Pancreas (tissue), 10 donors: ENCODE data around the gene PPP1R8. TPM values are rescaled to one million over a fixed set of nuclear protein-coding genes. Genes with fewer than 3 reads are reported as not detected.
"Not testable (repeated sequence)": the region's sequence is repeated elsewhere in the genome, so short reads cannot be mapped to it uniquely, and the experiment has no call there.

ENCODE experiments used
- ATAC-seq, 4 donors: fragments of 200-7000 bp; cut with Tn5 transposase; one replicate each; pipeline versions ENCODE4 v1.8.0 to v1.9.1; 2020; ENCODE audit warnings: mild to moderate bottlenecking in 4 of 4, moderate library complexity in 4 of 4
- DNase-seq, 6 donors: peaks; one replicate each; pipeline ENCODE4 v3.0.0-alpha.2; 2020
- FAIRE-seq: peaks from 2 replicates; lab custom pipeline; 2012; peaks lifted over from hg19 to GRCh38; lab: Jason Lieb, UNC
- H3K27ac ChIP-seq, 4 donors: fragments of 200-600 bp; sonication (generic); 1 replicate in 3 of 4; 2 replicates in 1 of 4; pipeline versions ENCODE4 v1.5.0 to v1.8.0; 2020
- H3K27me3 ChIP-seq, 4 donors: fragments of 200-600 bp; one replicate each; pipeline ENCODE4 v1.8.0; 2021
- H3K36me3 ChIP-seq, 3 donors: fragments of 200-600 bp; sonication (generic) in 1 of 3; one replicate each; pipeline versions ENCODE4 v1.5.0 to v1.8.0; 2020 to 2021
- H3K4me1 ChIP-seq, 3 donors: fragments of 200-600 bp; one replicate each; pipeline ENCODE4 v1.8.0; 2021
- H3K4me3 ChIP-seq, 4 donors: fragments of 200-600 bp; sonication (generic) in 2 of 4; one replicate each; pipeline versions ENCODE4 v1.5.0 to v1.8.0; 2020 to 2021
- H3K9me3 ChIP-seq, 4 donors: fragments of 200-600 bp; one replicate each; pipeline ENCODE4 v1.8.0; 2021
- WGBS, 2 donors: extraction: QIAGEN DNeasy Blood & Tissue Kit; methylation state at CpG; one replicate each; pipeline ENCODE4 v1.1.7; 2013; 5-methylcytosine and 5-hydroxymethylcytosine counted together
- intact Hi-C, 3 donors: fragments of 100-400 bp; cut with DNase I; formaldehyde crosslinking; loops; one replicate each; pipeline versions ENCODE4 v1.11.1 to v1.14.2; 2022
- polyA plus RNA-seq, 2 donors: library from polyadenylated mRNA; stranded (reverse); fragments of 200-250 nt; gene quantifications; one replicate each; pipeline ENCODE4 v1.2.3, GENCODE V29; 2013
- total RNA-seq, 6 donors: library from RNA; stranded (reverse); fragmentation: NEBNext Ultra II Directional in 4 of 6; extraction: Animal tissue kit (Norgen Biotek cat#: 25700) in 4 of 6; gene quantifications; one replicate each; pipeline versions ENCODE4 v1.2.1 to v1.2.4, GENCODE V29; 2021 to 2023
- TF ChIP-seq, protein P1 (sequence below), 4 donors: fragments of 200-600 bp; sonication (generic) in 3 of 4; IDR thresholded peaks; one replicate each; pipeline versions ENCODE4 v1.5.0 to v1.8.0; 2021; ENCODE audit warnings: antibody characterized with exemption in 4 of 4
- donor health status: healthy with polysubstance abuse.
- donor health status: DM: no; HTN: no; CAD: no; lungs with moderate emphysema.
- donor health status: DM: no; HTN: no; CAD: no.
- donor health status: control.
- donor health status: control.
- donor health status: Bipolar disorder and iron deficiency.
- donor health status: DM: yes; HTN: yes; CAD: no.
- donor health status: DM: no; HTN: no; CAD: no.
- donor health status: DM: no; HTN: no; CAD: no.
- donor health status: DM: yes; HTN: yes; CAD: no.

PPP1R8 gene
- total and polyA plus RNA-seq, 8 donors, result 8.1 to 17.4 (median 11.7) TPM

DNA sequence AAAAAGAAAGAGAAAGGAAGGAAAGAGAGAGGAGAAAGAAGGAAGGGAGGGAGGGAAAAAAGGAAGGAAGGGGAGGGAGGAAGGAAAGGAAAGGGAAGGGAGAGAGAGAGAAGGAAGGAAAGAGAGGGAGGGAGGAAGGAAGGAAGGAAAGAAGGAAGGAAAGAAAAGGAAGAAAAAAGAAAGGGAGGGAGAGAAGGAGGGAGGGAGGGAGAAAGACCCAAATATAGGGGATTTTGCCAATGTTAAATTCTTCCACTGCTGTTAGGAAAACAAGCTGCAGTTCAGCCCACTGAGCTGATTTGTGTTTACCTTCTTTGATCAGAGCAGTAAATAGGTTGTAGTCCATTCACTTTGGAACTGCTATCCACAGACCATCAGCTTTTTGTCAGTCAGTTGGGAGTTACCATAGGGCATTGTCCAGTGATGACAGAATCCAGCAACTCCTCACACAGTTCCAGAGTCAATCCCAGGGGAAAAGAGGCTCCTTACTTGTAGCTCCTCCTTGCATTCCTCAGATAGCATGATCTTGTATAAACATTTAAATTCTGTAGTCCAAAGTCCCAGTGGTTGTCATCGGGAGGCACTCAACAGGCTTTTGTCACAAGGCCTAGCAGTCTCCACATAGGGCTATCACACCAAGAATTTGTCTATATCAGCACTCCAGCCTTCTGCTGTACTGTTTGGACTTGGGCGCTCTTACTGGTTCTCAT, 13.5 kb upstream of the PPP1R8 start:
- H3K9me3 ChIP-seq, result no peaks in the 10 kb centered on the region
- no peak overlapping the region for H3K4me3 ChIP-seq
- TF ChIP-seq, protein P1, sequence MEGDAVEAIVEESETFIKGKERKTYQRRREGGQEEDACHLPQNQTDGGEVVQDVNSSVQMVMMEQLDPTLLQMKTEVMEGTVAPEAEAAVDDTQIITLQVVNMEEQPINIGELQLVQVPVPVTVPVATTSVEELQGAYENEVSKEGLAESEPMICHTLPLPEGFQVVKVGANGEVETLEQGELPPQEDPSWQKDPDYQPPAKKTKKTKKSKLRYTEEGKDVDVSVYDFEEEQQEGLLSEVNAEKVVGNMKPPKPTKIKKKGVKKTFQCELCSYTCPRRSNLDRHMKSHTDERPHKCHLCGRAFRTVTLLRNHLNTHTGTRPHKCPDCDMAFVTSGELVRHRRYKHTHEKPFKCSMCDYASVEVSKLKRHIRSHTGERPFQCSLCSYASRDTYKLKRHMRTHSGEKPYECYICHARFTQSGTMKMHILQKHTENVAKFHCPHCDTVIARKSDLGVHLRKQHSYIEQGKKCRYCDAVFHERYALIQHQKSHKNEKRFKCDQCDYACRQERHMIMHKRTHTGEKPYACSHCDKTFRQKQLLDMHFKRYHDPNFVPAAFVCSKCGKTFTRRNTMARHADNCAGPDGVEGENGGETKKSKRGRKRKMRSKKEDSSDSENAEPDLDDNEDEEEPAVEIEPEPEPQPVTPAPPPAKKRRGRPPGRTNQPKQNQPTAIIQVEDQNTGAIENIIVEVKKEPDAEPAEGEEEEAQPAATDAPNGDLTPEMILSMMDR (IDR thresholded peaks at IDR 0.05), result no peak
- H3K4me1 ChIP-seq, result no peaks in the 10 kb centered on the region
- H3K27me3 ChIP-seq, result no peaks in the 10 kb centered on the region
- H3K27ac ChIP-seq, result no peak overlapping the region
- intact Hi-C loops, result no loop called here
- H3K36me3 ChIP-seq, result peaks cover 0 to 36% (median 12%) of the 10 kb centered on the region in 3 donors
- 51 to 55% methylated on average over 2 of the region's 2 CpGs for WGBS, 2 donors
- ATAC-seq (peak in 3 of 4 donors; percentile 48 to 68 (median 63)), FAIRE-seq (no peak), DNase-seq (no peak)

DNA sequence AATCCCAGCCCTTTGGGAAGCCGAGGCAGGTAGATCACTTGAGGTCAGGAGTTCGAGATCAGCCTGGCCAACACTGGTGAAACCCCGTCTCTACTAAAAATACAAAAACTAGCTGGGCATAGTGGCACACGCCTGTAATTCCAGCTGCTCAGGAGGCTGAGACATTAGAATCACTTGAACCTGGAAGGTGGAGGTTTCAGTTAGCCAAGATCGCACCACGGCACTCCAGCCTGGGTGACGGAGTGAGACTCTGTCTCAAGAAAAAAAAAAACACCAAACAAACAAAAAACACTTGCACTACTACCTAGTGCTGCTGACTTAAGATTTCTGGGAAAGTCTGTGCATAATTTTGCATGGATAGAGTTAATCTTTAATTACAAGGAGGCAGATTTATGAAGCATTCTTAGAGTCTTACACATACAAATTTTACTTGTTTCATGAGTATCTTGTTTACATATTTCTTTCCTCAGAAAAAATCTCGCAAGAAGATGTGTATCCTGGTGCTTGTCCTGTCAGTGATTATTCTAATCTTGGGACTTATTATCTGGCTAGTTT, 8.7 kb upstream of the PPP1R8 start:
- TF ChIP-seq, protein P1 (IDR thresholded peaks at IDR 0.05), result no peak
- no peak overlapping the region for H3K27ac ChIP-seq
- no peak for FAIRE-seq
- WGBS, 2 donors, result 80 to 81% methylated on average over 8 of the region's 8 CpGs
- H3K27me3 ChIP-seq, result no peaks in the 10 kb centered on the region
- intact Hi-C loops, result no loop called here
- peaks cover 0 to 13% (median 12%) of the 10 kb centered on the region in 3 donors for H3K36me3 ChIP-seq
- no peak for DNase-seq
- H3K4me1 ChIP-seq, result no peaks in the 10 kb centered on the region
- H3K9me3 ChIP-seq, result no peaks in the 10 kb centered on the region
- H3K4me3 ChIP-seq, result no peak overlapping the region
- ATAC-seq, result no peak

- no peak for ATAC-seq
- intact Hi-C loops, result no loop called here
- Histone ChIP-seq H3K36me3 (peaks cover 0 to 13% (median 8%) of the 10 kb centered on the region in 3 donors), H3K9me3 (no peaks in the 10 kb centered on the region), H3K4me3 (no peak overlapping the region), H3K27me3 (no peaks in the 10 kb centered on the region), H3K4me1 (no peaks in the 10 kb centered on the region), H3K27ac (no peak overlapping the region)
- TF ChIP-seq, protein P1 (IDR thresholded peaks at IDR 0.05), result no peak
- FAIRE-seq, result no peak
- no peak for DNase-seq
- WGBS, 2 donors, result 96 to 98% methylated on average over 4 of the region's 4 CpGs
Measured at GRCh38 chr1:27823784-27824183, 6.8 kb upstream of the PPP1R8 start.

- FAIRE-seq (no peak), DNase-seq (no peak), ATAC-seq (no peak)
- intact Hi-C loops, result no loop called here
- Histone ChIP-seq H3K36me3 (peaks cover 0 to 7% (median 4%) of the 10 kb centered on the region in 3 donors), H3K27me3 (no peaks in the 10 kb centered on the region), H3K4me3 (no peak overlapping the region), H3K9me3 (no peaks in the 10 kb centered on the region), H3K27ac (no peak overlapping the region), H3K4me1 (no peaks in the 10 kb centered on the region)
- WGBS, 2 donors, result 94% methylated on average over 4 of the region's 4 CpGs
- TF ChIP-seq, protein P1 (IDR thresholded peaks at IDR 0.05), result no peak
Measured at GRCh38 chr1:27824411-27824810, 6.2 kb upstream of the PPP1R8 start.

DNA sequence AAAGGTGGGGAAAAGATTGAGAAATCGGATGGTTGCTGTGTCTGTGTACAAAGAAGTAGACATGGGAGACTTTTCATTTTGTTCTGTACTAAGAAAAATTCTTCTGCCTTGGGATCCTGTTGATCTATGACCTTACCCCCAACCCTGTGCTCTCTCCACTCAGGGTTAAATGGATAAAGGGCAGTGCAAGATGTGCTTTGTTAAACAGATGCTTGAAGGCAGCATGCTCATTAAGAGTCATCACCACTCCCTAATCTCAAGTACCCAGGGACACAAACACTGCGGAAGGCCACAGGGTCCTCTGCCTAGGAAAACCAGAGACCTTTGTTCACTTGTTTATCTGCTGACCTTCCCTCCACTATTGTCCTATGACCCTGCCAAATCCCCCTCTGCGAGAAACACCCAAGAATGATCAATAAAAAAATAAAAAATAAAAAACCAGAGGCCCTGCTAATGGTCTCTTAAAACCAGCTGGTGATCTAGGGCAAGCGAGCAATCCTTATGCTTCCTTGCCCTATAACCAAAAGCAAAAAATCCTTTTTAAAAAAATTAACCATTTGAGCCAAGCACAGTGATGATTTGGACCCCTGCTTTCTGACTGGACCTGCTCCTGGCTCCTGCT, 1.1 kb upstream of the PPP1R8 start:
- DNase-seq, ATAC-seq, FAIRE-seq, H3K27ac ChIP-seq, H3K27me3 ChIP-seq, H3K36me3 ChIP-seq, intact Hi-C loops, H3K9me3 ChIP-seq: not testable (repeated sequence)
- H3K4me3 ChIP-seq, result peak overlapping the region in 1 of 4 donors; percentile 78
- H3K4me1 ChIP-seq, result peaks cover 8 to 12% (median 8%) of the 10 kb centered on the region in 3 donors
- WGBS, 2 donors, result 77 to 79% methylated on average over 3 of the region's 4 CpGs
